ENCODE results near the gene TMEM139.

TMEM139 gene

DNA sequence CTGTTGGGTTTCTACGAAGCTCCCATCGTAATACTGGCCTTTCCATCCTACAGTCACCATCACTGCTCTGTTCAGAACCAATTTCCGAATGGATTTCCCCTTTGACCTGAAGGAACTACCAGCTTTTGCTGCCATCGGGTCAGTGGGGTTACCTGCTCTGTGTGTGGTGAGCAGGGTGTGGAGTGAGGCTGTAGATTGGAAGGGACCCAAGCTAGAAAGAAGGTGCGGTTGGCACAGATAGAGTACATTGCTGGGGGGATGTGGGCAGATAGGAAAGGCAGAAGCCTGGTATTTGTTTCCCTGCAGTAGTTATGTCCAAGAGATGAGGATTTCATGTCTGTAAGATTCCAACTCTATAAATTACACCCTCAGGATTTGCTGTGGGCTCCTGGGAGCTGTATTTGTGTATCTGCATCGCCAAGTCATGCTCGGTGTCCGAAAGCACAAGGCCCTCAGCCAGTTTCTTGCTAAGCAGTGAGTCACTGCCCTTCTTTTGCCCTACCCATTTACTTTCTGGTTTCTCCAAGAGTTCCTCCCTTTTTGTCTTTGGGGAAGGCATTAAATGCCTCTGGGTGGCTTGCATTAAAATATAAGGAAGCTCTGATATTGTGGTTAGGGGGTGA is 46.5 kb downstream of the TMEM139 start:
- no peaks in the 10 kb centered on the region for H3K9me3 ChIP-seq (ENCODE audit: control insufficient read depth, low read depth, low read length)
- no peaks in the 10 kb centered on the region for H3K27me3 ChIP-seq (ENCODE audit: control insufficient read depth, insufficient read depth, low read length)
- H3K4me1 ChIP-seq (ENCODE audit: control insufficient read depth, low read depth, low read length), result no peaks in the 10 kb centered on the region
- no peak overlapping the region for H3K27ac ChIP-seq (ENCODE audit: low read length)
- H3K4me3 ChIP-seq (ENCODE audit: low read length), result no peak overlapping the region
- no peak overlapping the region for H3K9ac ChIP-seq (ENCODE audit: low read length)
- no peaks in the 10 kb centered on the region for H3K36me3 ChIP-seq (ENCODE audit: control insufficient read depth, low read depth, low read length)

- Histone ChIP-seq H3K9me3 (ENCODE audit: control insufficient read depth, low read depth, low read length) (no peaks in the 10 kb centered on the region), H3K27me3 (ENCODE audit: control insufficient read depth, insufficient read depth, low read length) (no peaks in the 10 kb centered on the region), H3K36me3 (ENCODE audit: control insufficient read depth, low read depth, low read length) (no peaks in the 10 kb centered on the region), H3K9ac (ENCODE audit: low read length) (no peak overlapping the region), H3K4me1 (ENCODE audit: control insufficient read depth, low read depth, low read length) (no peaks in the 10 kb centered on the region), H3K4me3 (ENCODE audit: low read length) (no peak overlapping the region), H3K27ac (ENCODE audit: low read length) (no peak overlapping the region)
These were observed 49.5 kb downstream of the TMEM139 start for GRCh38 chr7:143334244-143334643.

DNA sequence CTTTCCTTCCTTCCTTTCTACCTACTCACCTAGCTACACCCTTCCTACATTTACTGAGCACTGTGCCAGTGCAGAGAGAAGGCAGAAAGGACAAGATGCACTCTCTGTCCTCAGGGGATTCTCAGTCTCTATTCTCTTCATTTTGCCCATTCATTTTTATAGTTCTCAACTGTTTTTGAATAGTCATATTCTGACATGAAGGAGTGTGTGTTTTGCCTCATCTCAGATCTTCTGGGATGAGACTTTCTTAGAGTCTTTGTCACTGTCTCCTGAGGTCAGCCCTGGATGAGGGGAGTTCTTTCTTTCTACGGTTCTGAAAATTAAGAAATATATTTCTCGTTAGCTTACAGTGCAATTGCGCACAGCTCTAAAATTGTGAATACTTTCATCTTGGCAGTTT is 52.5 kb downstream of the TMEM139 start:
- Histone ChIP-seq H3K9me3 (ENCODE audit: control insufficient read depth, low read depth, low read length) (no peaks in the 10 kb centered on the region), H3K9ac (ENCODE audit: low read length) (no peak overlapping the region), H3K36me3 (ENCODE audit: control insufficient read depth, low read depth, low read length) (no peaks in the 10 kb centered on the region), H3K27ac (ENCODE audit: low read length) (no peak overlapping the region), H3K4me1 (ENCODE audit: control insufficient read depth, low read depth, low read length) (no peaks in the 10 kb centered on the region), H3K4me3 (ENCODE audit: low read length) (no peak overlapping the region), H3K27me3 (ENCODE audit: control insufficient read depth, insufficient read depth, low read length) (no peaks in the 10 kb centered on the region)

Data from iPS-18a (cell line).